HG03135 (cell line): ENCODE data around the gene MYL2.

Source experiments
- ATAC-seq: cut with Tn5 transposase; IDR thresholded peaks from one replicate; pipeline ENCODE4 v1.9.1; 2021; ENCODE audit warnings: mild to moderate bottlenecking, moderate library complexity; ENCODE audit not compliant: unreplicated experiment

MYL2 gene

GRCh38 chr12:110901401-110901800 is 19.0 kb downstream of the MYL2 start:
- ATAC-seq: no peak

- no peak for ATAC-seq
Measured at GRCh38 chr12:110896559-110896958, 23.8 kb downstream of the MYL2 start.

GRCh38 chr12:110893956-110894355 is 26.4 kb downstream of the MYL2 start:
- no peak for ATAC-seq

GRCh38 chr12:110889361-110889760 is 31.0 kb downstream of the MYL2 start:
- ATAC-seq: no peak

- no peak for ATAC-seq
Measured at GRCh38 chr12:110888256-110888991, 32.0 kb downstream of the MYL2 start.

GRCh38 chr12:110885152-110885840 is 35.1 kb downstream of the MYL2 start:
- ATAC-seq: no peak

GRCh38 chr12:110883251-110883650 is 37.1 kb downstream of the MYL2 start:
- ATAC-seq: no peak

- no peak for ATAC-seq
Measured at GRCh38 chr12:110880651-110881050, 39.7 kb downstream of the MYL2 start.

- ATAC-seq: no peak
Measured at GRCh38 chr12:110874781-110875180, 45.6 kb downstream of the MYL2 start.

GRCh38 chr12:110874351-110874750 is 46.0 kb downstream of the MYL2 start:
- no peak for ATAC-seq

GRCh38 chr12:110872100-110872499 is 48.3 kb downstream of the MYL2 start:
- ATAC-seq: no peak

GRCh38 chr12:110869803-110870202 is 50.6 kb downstream of the MYL2 start:
- no peak for ATAC-seq

- ATAC-seq: no peak
Measured at GRCh38 chr12:110869026-110869425, 51.4 kb downstream of the MYL2 start.

GRCh38 chr12:110865521-110865920 is 54.9 kb downstream of the MYL2 start:
- no peak for ATAC-seq

- no peak for ATAC-seq
Measured at GRCh38 chr12:110863161-110863560, 57.2 kb downstream of the MYL2 start.

- no peak for ATAC-seq
Measured at GRCh38 chr12:110862329-110862728, 58.0 kb downstream of the MYL2 start.

GRCh38 chr12:110861729-110862128 is 58.6 kb downstream of the MYL2 start:
- ATAC-seq: no peak
